Measurements from ENCODE around the gene CPT1A.
A peak's percentile ranks its signal among the peaks of the same experiment; 100 is the strongest.

Gene CPT1A

DNA sequence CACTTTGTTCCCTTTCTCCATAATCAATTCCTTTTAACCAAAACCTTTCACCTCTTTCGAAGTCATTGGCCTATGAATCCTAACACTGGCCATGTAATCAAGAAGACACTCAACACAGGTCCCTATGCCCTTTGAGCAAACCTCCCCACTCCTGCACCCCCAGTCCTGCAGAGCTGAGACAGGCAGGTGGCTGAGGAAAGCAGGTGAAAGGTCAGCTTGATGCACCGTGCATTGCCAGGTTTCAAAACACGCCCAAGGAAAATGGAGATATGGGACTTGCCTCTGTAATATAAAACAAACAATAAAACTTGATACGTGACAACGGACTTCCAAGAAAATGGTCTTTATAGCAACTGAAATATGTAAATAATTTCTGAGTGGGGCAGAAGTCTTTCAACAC, 10.6 kb downstream of the CPT1A start:
- DNase-seq (ENCODE audit: low read depth in 2 of 2), result no peak

DNA sequence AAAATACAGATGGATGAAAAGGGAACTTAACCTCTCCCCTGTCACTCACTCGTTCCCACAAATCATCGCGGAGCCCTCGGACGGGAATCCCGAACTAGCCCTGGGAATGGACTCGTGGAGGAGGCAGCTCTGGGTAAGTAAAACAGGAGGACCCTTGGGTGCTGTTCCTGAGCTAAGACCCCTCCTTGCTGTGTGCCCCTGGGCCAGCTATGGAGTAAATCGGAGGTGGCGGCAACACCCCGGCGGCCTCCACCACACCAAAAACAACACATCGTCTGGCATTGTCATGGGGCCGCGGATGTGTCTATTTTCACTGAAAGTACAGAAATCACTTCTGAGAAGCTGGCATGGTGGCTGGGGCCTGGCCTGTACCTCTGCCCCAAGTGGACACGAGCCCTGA, 12.1 kb downstream of the CPT1A start:
- no peak for DNase-seq (ENCODE audit: low read depth in 2 of 2)

DNA sequence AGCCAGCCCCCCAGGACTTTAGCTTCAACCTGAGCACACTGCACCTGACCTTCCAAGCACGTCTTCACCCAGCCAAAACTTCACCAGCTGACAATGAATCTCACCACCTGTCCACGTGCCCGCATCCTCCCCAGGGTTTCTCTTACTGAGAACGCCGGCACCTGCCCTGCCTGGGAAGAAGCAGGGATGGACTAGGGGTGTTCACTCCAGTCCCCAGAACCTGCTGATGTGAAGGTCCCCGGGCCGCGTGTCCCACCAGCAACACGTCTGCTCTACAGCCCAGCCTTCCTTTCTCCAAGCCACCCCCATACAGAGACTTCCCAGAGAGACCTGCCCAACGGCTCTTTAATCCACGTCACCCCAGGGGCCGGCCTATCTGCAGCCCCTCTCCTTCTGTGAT, 12.8 kb downstream of the CPT1A start:
- no peak for DNase-seq (ENCODE audit: low read depth in 2 of 2)

DNA sequence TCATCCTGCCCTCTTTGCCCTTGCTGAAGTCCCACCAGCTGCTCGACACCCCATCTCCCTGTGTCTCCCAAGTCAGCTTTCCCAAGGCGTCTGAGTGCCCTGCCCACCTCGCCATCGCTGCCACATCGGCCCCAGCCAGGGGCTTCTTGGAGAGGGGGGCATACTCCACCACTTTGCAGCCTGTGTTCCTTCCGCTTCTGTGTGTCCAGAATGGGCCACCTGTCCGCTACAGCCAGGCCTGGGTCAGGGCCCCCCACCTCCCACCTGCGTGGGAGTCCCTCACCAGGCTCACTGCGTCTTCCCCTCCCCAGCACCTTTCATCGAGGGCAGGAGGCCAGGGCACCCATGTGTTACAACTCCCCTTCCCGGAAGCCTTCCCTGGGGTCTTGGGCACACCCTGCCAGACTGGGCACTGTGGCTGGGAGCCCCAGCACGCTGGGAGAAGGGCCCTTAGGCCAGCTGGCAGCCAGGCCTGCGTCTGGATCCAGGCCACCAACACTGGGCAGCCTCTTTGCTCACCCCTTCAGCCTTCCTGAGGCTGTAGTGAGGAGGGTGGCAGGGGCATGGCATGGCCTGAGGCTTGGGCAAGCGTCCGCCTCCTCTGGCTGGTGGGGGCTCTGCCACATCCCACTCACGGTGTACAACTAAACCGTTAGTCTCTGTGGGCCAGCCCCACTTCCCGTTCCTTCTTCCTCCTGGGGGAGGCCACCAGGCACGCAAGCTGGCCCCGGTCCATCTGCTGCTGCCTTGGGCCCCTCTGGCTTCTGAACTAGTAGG, 13.4 kb downstream of the CPT1A start:
- no peak for DNase-seq (ENCODE audit: low read depth in 2 of 2)

DNA sequence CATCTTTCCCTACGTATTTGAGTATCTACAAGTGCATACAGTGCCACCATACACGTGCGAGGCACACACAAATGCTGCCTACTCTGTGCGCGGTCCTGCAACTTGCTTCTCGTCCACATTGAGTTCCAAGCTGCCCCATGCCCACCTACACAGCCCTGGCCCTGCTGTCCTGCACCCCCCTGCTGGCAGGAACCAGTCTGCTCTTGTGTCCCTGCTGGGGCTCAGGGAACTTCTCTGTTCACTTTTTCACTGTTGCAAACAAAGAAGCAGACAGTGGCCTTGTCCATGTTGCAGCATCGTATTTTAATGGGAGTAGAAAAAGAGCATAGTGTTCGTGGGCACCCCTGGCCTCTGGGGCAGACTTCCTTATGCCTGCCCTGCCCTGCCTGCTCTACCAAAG, 14.0 kb downstream of the CPT1A start:
- no peak for DNase-seq (ENCODE audit: low read depth in 2 of 2)

DNA sequence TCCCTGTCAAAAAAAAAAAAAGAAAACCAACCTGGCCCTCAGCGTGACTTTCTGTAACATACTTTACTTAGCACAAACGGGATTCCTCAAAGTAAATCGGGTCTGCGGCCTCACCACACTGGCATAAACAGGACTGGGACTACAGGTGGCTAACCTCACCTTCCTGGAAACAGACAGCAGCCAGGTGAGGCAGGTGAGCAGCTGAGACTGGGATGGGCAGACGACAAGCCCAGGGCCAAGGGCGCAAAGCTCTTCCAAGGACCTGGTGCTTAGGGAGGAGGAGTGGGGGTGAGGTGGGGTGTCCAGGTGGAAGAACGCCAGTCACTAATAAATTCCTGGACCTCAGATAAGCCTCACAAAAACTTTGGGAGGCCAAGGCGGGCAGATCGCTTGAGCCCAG, 15.0 kb downstream of the CPT1A start:
- no peak for DNase-seq (ENCODE audit: low read depth in 2 of 2)

DNA sequence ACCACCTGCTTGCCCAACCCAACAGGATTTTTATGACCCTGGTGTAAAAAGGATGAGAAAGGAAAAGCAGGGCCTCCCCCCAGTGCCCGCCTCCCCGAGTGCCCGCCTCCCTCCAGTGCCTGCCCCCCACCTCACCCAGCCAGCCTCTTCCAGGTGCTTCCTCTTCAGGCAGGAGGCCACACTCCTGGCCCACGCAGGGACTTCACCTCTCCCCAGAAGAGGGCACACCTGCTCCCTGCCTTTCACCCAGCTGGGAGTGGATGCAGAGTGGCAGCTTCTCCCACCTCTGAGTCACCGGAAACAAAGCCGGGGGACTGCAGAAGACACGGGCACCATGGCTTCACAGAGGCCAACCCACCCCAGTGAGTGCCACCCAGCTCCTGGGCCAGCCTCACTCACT, 16.1 kb downstream of the CPT1A start:
- peak in 1 of 2 donors; percentile 47 for DNase-seq (ENCODE audit: low read depth in 2 of 2)

DNA sequence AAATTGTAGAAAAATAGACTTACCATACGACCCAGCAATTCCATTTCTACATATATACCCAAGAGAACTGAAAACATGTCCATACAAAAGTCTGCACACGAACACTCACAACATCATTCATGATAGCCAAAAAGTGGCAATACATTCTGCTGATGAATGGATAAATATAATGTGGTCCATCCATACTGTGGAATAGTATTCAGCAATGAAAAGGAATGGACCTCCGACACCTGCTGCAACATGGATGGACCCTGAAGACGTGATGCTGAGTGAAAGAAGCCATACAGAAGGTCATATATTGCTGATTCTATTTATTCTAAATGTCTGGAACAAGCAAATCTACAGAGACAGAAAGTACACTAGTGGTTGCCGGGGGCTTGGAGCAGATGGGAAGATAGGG, 19.2 kb downstream of the CPT1A start:
- no peak for DNase-seq (ENCODE audit: low read depth in 2 of 2)

DNA sequence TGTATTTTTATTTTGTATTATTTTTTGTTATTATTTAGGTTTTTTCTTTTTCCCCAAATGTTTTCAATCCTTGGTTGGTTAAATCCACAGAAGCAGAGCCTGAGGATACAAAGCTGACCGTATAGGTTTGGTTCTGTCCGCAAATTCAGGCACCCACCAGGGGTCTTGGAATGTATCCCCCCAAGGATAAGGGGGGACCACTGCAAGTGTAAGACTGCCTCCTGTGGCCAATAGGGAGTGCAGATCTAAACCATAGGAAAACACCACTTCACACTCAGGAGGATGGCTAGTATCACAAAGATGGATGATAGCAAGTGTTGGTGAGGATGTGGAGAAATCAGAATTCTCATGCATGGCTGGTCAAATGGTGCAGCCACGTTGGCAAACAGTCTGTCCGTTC, 20.0 kb downstream of the CPT1A start:
- no peak for DNase-seq (ENCODE audit: low read depth in 2 of 2)

DNA sequence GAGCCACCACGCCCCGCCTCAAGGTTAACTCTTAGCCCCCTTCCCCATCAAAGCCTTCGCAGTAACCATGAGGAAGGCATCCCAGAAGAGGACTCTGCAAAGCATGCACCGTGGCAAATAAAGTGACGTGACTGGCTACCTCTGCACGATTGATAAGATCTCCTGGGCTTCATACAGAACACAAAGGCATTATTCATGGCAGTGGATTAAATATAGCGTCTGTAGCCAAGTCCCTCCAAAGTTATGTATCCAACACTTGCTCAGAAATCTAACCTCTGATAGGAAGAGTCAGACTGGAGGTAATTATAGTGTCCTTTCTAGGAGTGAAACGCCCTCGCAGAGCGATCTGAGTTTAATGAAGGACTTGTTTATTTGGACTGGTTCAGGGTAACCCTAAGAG, 22.4 kb downstream of the CPT1A start:
- no peak for DNase-seq (ENCODE audit: low read depth in 2 of 2)

DNA sequence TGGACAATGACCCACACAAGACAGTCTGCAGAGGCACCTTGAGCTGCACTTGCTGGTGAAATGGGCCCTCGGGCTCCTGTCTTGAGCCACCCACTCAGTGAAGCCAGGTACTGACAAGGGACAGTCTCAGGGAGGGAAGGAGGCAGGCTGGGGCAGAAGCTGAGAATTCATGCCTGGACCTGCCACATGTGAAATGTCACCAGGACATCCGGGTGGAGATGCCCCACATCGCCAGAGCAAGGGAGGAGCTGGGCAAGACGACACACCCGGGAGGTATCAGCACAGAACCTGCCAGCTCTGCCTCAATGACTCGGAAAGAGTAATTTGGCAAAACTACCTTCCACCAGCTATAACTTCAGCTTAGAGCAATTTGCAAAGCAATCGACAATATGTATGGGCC, 23.5 kb downstream of the CPT1A start:
- DNase-seq (ENCODE audit: low read depth in 2 of 2), result no peak

DNA sequence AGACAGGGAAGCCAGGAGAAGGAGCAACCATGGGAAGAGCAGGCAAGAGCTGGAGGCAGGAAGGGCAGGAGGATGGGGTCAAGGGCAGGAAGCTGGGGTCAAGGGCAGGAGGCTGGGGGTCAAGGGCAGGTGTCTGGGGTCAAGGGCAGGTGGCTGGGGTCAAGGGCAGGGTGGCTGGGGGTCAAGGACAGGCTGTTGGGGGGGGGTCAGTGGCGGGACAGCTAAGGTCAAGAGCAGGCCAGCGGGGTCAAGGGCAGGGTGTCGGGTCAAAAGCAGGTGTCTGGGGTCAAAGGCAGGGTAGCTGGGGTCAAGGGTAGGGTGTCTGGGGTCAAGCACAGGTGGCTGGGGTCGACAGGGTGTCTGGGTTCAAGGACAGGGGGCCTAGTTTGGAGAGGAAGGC, 24.2 kb downstream of the CPT1A start:
- DNase-seq (ENCODE audit: low read depth in 2 of 2), result no peak

DNA sequence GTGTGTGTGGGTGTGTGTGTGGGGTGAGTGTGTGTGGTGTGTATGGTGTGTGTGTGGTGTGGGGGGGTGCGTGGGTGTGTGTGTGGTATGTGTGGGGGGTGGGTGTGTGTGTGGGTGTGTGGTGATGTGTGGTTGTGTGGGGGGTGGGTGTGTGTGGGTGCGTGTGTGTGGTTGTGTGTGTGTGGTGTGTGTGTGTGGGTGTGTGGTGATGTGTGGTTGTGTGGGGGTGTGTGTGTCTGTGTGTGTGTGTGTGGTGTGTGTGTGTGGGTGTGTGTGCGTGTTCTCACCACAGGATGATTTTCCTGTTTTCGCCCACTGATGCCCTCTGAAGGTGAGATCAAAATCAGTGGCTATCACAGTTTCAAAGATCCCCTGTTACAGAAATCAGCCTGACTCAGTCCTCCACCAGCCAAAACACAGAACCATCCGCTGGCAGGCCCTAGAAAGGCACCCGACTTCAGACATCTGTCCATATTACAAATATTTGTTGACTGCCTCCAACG, 24.7 kb downstream of the CPT1A start:
- DNase-seq (ENCODE audit: low read depth in 2 of 2), result no peak

DNA sequence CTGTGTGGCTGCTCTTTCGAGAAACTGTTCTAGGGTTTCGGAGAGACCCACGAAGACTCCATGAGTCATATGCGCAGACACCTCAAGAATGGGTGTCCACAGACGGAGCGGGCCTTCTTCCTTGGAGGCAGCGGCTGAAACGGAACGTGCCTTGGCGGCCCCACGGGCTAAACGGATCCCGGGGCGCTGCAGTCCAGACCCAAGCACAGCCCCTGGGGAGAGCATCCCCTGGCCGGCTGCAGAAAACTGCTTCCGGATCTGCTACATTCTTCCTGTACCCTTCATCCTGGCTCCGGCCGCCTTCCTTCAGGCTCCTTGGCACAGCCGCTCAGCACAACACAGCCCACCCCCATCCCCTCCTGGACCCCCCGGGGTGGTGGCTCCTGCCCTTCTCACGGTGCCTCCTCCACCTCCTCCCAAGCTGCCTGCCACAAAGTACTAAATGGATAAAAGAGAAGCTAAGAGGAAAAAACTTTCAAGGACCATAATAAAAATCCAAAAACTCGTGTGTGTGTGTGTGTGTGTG, 25.4 kb downstream of the CPT1A start:
- no peak for DNase-seq (ENCODE audit: low read depth in 2 of 2)

DNA sequence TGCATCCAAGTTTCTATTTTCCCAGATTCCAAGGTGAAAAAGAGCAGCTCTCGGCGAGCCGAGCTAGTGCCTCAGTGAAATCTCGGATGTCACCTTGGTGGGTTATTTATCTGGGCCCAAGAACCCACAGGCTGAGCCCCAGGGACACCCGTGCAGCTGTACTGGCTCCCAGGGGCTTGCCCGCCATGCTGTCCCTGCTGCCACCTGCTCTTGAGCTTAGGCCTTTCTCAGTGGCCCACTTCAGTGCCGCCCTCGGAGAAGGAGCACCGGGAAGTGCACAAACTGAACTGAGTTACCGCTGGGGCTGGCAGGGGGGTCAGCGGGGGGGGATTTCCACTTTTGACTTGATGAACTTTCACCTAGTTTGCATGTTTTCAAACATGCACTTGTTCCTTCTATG, 27.9 kb downstream of the CPT1A start:
- no peak for DNase-seq (ENCODE audit: low read depth in 2 of 2)

DNA sequence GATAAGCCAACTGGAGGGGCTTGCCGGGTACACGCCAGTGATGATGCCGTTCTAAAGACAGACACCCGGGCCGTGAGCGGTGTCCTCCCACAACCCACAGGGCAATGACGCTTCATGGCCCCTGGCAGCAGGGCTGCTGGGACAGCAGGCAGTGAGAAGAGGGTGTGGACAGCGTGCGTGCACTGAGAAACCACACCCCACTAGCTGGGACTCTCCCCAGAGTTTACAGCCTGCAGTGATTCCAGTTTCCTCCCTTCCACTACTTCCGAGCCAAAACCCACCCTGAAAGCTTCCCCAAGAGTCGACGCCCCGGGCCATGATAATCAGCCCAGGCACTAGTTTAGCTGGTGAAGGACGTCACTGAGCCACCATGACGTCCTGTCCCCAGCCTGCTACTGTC, 29.2 kb downstream of the CPT1A start:
- no peak for DNase-seq (ENCODE audit: low read depth in 2 of 2)

DNA sequence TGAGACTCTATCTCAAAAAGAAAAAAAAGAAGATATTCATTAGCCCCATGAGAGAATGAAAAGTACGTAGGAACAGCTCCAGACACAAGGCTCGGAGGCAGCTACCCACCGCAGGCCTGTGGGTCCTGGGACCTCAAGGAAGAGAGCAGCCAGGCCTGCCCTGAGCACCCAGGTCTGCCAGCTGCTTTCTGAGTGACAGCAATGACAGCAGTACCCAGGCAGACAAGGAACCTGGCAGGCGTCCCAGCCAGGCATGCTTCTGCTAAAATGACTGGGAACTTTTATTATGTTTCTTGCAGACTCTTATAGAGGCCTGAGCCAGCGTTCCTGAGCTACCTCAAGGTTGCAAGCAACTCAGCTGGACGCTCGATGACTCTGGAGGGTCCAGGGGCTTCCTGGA, 31.6 kb downstream of the CPT1A start:
- no peak for DNase-seq (ENCODE audit: low read depth in 2 of 2)

DNA sequence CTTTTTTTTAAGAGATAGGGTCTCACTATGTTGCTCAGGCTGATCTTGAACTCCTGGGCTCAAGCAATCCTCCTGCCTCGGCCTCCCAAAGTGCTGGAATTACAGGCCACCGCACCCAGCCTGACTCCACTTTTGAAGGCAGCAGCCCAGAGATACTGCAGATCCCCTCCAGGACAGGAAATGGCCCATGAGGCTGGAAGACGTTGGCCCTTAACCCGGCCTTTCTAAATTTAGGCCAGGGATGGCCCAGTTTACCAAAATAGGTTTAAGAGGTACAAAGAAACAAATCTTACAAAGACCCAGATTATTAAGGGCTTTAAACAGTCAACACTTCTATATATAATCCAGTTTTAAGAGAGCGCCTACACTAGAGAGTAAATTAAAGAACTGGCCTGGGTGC, 32.2 kb downstream of the CPT1A start:
- no peak for DNase-seq (ENCODE audit: low read depth in 2 of 2)

DNA sequence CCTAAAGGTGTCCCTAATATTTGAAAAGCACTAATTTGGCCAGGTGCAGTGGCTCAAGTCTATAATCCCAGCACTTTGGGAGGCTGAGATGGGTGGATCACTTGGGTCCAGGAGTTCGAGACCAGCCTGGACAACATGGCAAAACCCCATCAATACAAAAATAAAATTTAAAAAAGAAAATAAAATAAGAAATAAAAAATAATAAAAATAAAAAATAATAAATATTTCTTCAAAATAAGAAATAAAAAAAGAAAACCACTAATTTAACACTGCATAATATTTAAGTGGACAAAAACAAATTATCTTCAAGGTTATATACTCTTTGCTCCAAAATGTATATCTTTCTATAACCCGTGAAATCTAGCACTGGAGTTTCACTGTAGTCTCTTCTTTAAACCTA, 32.9 kb downstream of the CPT1A start:
- no peak for DNase-seq (ENCODE audit: low read depth in 2 of 2)

DNA sequence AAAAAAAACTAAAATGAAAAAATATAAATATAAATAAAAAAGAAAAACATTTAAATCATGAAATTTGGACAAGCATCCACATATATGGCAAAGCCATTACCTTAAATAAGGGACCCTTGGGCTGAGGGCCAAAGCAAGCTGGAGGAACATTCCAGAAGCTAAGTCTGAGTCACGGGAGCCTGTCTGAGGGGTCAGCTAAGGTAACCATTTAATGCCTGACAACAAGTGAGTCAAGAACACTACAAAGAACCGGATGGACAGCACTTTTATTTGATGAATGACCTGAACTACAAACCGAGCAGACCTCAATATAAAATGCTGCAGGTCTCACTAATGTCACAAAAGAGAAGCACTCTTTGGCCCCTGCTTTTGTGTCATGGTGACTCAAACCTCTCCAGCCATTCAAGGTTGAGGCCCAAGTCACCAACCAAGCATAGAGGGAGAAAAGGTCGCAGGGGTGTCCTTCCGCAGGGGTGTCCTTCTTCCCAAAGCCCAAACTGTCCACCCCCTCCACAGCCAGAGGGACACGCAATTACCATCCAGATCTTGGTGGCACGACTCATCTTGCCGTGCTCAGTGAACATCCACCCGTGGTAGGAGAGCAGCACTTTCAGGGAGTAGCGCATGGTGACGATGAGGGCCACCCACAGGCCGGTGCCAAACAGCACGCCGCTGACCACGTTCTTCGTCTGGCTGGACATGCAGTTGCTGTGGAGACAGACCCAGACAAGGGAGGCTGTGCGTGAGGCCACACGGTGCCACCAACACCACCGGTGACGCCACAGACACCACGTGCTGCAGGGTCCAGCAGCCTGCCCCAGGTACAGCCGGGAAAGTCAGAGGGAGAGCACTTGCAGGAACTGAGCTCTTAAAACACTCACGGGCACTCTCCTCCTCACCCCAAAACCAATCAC, 34.5 kb downstream of the CPT1A start:
- no peak for DNase-seq (ENCODE audit: low read depth in 2 of 2)

DNA sequence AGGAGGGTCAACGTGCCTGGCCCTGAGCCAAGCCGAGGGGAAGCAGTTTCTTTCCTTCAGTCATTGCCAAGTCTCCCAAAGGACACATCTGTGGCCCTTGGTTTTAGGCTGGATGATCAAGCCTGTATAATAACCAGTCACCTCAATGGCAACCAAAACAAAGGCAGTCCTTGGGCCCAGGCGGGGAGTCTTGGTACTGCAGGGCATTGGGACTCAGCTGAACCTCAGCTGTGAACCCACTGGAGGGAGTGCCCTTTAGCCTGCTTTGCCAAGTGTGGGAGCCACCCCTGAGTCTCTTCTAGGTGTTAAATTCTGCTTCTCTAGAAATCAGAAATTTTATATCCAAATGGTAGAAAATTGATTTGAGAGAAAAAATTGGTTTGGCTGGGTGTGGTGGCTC, 36.9 kb downstream of the CPT1A start:
- no peak for DNase-seq (ENCODE audit: low read depth in 2 of 2)

DNA sequence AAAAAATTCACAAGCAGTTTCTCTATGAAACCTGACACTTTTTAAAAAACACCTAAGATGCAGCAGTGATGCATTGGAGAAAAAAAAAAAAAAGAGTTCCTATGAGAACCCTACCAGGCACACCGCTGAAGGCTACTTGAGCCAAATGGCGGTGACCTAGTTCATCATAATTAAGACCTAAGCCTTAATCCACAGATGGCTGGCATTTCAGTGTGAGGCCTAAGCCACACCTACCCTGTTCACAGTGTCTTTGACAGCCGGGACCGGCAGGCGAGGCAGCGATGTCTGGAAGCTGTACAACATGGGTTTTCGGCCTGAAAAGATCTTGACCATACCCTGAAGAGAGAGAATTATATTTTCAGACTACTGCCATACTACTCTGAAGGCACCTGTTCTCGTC, 38.0 kb downstream of the CPT1A start:
- DNase-seq (ENCODE audit: low read depth in 2 of 2), result no peak
